KMS-11 (cell line): Measurements from ENCODE around the gene RALGAPA2.

Experiments used
- H2AFZ ChIP-seq: fragments of 200-600 bp; sonication (generic); 2 replicates; pipeline ENCODE4 v1.6.1; 2016; ENCODE audit warnings: antibody characterized with exemption, mixed run types, low read depth
- H3K27ac ChIP-seq: fragments of 200-600 bp; sonication (generic); 2 replicates; pipeline ENCODE4 v1.6.1; 2016; ENCODE audit warnings: mild to moderate bottlenecking, mixed run types
- H3K27me3 ChIP-seq: fragments of 200-600 bp; sonication (generic); 2 replicates; pipeline ENCODE4 v1.6.1; 2017; ENCODE audit warnings: mild to moderate bottlenecking, low read depth, mixed run types, moderate library complexity; ENCODE audit not compliant: insufficient read depth
- H3K36me3 ChIP-seq: fragments of 200-600 bp; sonication (generic); 2 replicates; pipeline ENCODE4 v1.6.1; 2017; ENCODE audit warnings: mild to moderate bottlenecking, mixed run types; ENCODE audit not compliant: insufficient read depth
- H3K4me1 ChIP-seq: fragments of 200-600 bp; sonication (generic); 2 replicates; pipeline ENCODE4 v1.6.1; 2016; ENCODE audit warnings: mild to moderate bottlenecking, low read depth, mixed run types; ENCODE audit not compliant: poor library complexity, severe bottlenecking
- H3K4me2 ChIP-seq: fragments of 200-600 bp; sonication (generic); 2 replicates; pipeline ENCODE4 v1.7.0; 2016; ENCODE audit warnings: mild to moderate bottlenecking, mixed run types
- H3K4me3 ChIP-seq: fragments of 200-600 bp; sonication (generic); IDR thresholded peaks from 2 replicates; pipeline ENCODE4 v1.6.1; 2017; ENCODE audit warnings: low read depth, low read length, mixed read lengths; ENCODE audit not compliant: insufficient read depth
- H3K79me2 ChIP-seq: fragments of 200-600 bp; sonication (generic); 2 replicates; pipeline ENCODE4 v1.6.1; 2016; ENCODE audit warnings: low read depth, mixed run types; ENCODE audit not compliant: insufficient read depth
- H3K9ac ChIP-seq: fragments of 200-600 bp; sonication (generic); 2 replicates; pipeline ENCODE4 v1.6.1; 2016; ENCODE audit warnings: mild to moderate bottlenecking, mixed run types
- H4K20me1 ChIP-seq: fragments of 200-600 bp; sonication (generic); 2 replicates; pipeline ENCODE4 v1.6.1; 2016; ENCODE audit warnings: mild to moderate bottlenecking, mixed run types; ENCODE audit not compliant: insufficient read depth
- CTCF ChIP-seq: fragments of 200-600 bp; sonication (generic); conservative IDR thresholded peaks from 2 replicates; pipeline ENCODE4 v1.6.1; 2017; ENCODE audit warnings: low read depth, mild to moderate bottlenecking, antibody characterized with exemption, low read length, moderate library complexity, mixed read lengths

RALGAPA2 gene

GRCh38 chr20:20737158-20737557, 24.7 kb upstream of the RALGAPA2 start:
- Histone ChIP-seq H2AFZ (no peak overlapping the region), H3K4me3 (no peak overlapping the region), H3K27ac (no peak overlapping the region), H3K79me2 (no peaks in the 10 kb centered on the region), H3K36me3 (no peaks in the 10 kb centered on the region), H3K9ac (no peak overlapping the region), H4K20me1 (no peaks in the 10 kb centered on the region), H3K27me3 (no peaks in the 10 kb centered on the region), H3K4me1 (peaks cover 14% of the 10 kb centered on the region), H3K4me2 (no peak overlapping the region)
- TF ChIP-seq CTCF, result no peak

DNA sequence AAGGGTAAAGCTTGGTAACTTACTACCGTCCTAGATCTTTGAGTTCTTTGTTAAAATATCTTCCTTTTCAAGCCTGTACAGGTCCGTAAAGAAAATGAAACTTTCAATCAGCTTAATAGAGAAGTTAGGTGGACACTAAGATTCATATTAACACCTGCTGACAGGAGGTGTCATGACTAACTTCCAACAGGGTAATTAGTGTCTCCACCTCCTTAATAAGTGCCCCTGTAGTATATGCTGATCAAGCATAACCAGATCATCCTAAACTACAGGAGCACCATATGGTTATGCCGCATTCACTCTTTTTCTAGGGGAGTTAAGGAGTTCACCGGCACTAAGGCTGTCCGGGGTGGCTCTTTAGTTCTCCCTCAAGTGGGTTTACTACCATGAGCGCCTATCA, 23.9 kb upstream of the RALGAPA2 start:
- Histone ChIP-seq H4K20me1 (no peaks in the 10 kb centered on the region), H3K4me2 (no peak overlapping the region), H3K4me1 (peaks cover 13% of the 10 kb centered on the region), H3K79me2 (no peaks in the 10 kb centered on the region), H2AFZ (no peak overlapping the region), H3K27me3 (no peaks in the 10 kb centered on the region), H3K9ac (no peak overlapping the region), H3K4me3 (no peak overlapping the region), H3K36me3 (no peaks in the 10 kb centered on the region), H3K27ac (no peak overlapping the region)
- TF ChIP-seq CTCF, result no peak

DNA sequence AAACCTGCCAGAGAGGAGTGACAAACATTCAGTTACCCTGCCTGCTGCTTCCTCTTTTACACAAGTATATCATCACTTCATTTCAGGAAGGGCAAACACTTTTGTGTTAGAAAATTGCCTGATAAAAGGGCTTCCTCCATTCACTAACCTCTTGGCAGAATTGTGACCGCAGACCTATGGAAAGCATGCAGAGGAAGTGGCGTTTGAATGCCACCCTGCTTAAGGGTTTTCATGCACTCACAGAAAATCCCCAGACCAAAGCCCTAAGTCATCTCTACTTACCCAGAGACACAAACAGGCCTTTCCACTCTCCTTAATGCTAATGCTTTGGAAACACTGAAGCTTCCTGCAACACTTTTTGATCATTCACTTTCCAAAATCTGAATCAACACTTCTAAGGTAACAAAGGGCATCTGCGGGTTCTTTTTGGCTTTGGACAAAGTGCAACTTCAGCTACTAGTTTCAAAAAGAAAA, 22.1 kb upstream of the RALGAPA2 start:
- TF ChIP-seq CTCF, result no peak
- Histone ChIP-seq H3K4me3 (no peak overlapping the region), H4K20me1 (no peaks in the 10 kb centered on the region), H3K79me2 (no peaks in the 10 kb centered on the region), H2AFZ (no peak overlapping the region), H3K27me3 (no peaks in the 10 kb centered on the region), H3K27ac (no peak overlapping the region), H3K4me1 (no peaks in the 10 kb centered on the region), H3K36me3 (no peaks in the 10 kb centered on the region), H3K4me2 (no peak overlapping the region), H3K9ac (no peak overlapping the region)

DNA sequence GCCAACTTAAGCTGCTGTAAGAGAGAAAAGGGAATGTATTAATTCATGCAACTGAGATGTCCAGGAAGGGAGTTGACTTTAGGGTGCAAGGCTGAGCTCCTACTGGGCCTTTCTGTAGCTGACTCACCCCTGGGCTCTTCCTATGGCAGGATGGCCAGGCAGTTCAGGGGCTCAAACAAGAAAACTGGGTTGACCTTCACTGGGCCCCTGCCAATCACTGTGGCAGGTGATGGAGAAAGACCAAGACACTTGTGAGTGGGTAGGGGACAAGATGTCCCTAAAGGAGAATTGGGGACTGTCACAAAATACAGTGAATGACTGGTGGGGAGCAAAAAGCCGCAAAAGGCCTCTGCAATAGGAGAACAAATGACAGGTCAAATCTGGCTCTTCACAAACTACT, 21.5 kb upstream of the RALGAPA2 start:
- H2AFZ ChIP-seq, result no peak overlapping the region
- no peak overlapping the region for H3K4me2 ChIP-seq

More for the DNA sequence above, 21.5 kb upstream of the RALGAPA2 start:
- Histone ChIP-seq H3K9ac (no peak overlapping the region), H3K4me3 (no peak overlapping the region), H3K27ac (no peak overlapping the region), H3K36me3 (no peaks in the 10 kb centered on the region), H4K20me1 (no peaks in the 10 kb centered on the region), H3K79me2 (no peaks in the 10 kb centered on the region), H3K27me3 (no peaks in the 10 kb centered on the region), H3K4me1 (no peaks in the 10 kb centered on the region)
- TF ChIP-seq CTCF, result no peak
